Uterus (tissue), 4 donors: Measurements from ENCODE around the gene HOXB8. TPM values are rescaled to one million over a fixed set of nuclear protein-coding genes. Genes with fewer than 3 reads are reported as not detected.

ENCODE experiments used
- DNase-seq, 2 donors: peaks; one replicate each; pipeline ENCODE4 v3.0.0-alpha.2; 2019 to 2020
- H3K27ac ChIP-seq, 2 donors: fragments of 200-600 bp; sonication (generic); 1 replicate in 1 of 2; 2 replicates in 1 of 2; pipeline ENCODE4 v1.5.1; 2016 to 2018
- H3K27me3 ChIP-seq, 2 donors: fragments of 200-600 bp; sonication (generic); one replicate each; pipeline ENCODE4 v1.5.1; 2018 to 2019; ENCODE audit warnings: control low read depth in 1 of 2
- H3K36me3 ChIP-seq, 2 donors: fragments of 200-600 bp; sonication (generic); one replicate each; pipeline ENCODE4 v1.5.1; 2019; ENCODE audit warnings: control low read depth in 1 of 2
- H3K4me1 ChIP-seq, 2 donors: fragments of 200-600 bp; sonication (generic); one replicate each; pipeline ENCODE4 v1.5.1; 2018 to 2019; ENCODE audit warnings: control low read depth in 1 of 2
- H3K4me3 ChIP-seq, 2 donors: fragments of 200-600 bp; sonication (generic); 1 replicate in 1 of 2; 2 replicates in 1 of 2; pipeline ENCODE4 v1.5.1; 2018 to 2019; ENCODE audit warnings: mild to moderate bottlenecking in 1 of 2
- H3K9me3 ChIP-seq, 2 donors: fragments of 200-600 bp; sonication (generic); one replicate each; pipeline ENCODE4 v1.5.1; 2019; ENCODE audit warnings: control low read depth in 1 of 2
- POLR2A ChIP-seq, 2 donors: fragments of 450-650 bp; IDR thresholded peaks; one replicate each; pipeline ENCODE4 v1.6.1; 2016; ENCODE audit warnings: antibody characterized with exemption in 2 of 2, mild to moderate bottlenecking in 1 of 2, moderate library complexity in 1 of 2
- intact Hi-C: fragments of 100-400 bp; cut with DNase I; formaldehyde crosslinking; loops from one replicate; pipeline ENCODE4 v1.15.1; 2023; ENCODE audit warnings: low total_unique reads
- total RNA-seq, 4 donors: library from RNA; depleted of rRNA in 3 of 4; stranded (reverse); fragments of >200 nt in 3 of 4; gene quantifications; one replicate each; pipeline versions ENCODE4 v1.1.0 to v1.2.4, GENCODE V29; 2014 to 2023
- TF ChIP-seq, protein P1 (sequence below), 4 experiments: fragments of 200-600 bp in 2 of 4; fragments of 450-650 bp in 2 of 4; sonication (generic) in 2 of 4; IDR thresholded peaks; one replicate each; pipeline ENCODE4 v1.5.1; 2016 to 2019; ENCODE audit warnings: antibody characterized with exemption in 4 of 4, mild to moderate bottlenecking in 2 of 4, moderate library complexity in 1 of 4
- donor health status: DM: yes; HTN: yes; CAD: no.

The HOXB8 gene
- total RNA-seq, 4 donors from 2014 or later: 0.29 to 9.5 (median 1.9) TPM; not detected in 1

DNA sequence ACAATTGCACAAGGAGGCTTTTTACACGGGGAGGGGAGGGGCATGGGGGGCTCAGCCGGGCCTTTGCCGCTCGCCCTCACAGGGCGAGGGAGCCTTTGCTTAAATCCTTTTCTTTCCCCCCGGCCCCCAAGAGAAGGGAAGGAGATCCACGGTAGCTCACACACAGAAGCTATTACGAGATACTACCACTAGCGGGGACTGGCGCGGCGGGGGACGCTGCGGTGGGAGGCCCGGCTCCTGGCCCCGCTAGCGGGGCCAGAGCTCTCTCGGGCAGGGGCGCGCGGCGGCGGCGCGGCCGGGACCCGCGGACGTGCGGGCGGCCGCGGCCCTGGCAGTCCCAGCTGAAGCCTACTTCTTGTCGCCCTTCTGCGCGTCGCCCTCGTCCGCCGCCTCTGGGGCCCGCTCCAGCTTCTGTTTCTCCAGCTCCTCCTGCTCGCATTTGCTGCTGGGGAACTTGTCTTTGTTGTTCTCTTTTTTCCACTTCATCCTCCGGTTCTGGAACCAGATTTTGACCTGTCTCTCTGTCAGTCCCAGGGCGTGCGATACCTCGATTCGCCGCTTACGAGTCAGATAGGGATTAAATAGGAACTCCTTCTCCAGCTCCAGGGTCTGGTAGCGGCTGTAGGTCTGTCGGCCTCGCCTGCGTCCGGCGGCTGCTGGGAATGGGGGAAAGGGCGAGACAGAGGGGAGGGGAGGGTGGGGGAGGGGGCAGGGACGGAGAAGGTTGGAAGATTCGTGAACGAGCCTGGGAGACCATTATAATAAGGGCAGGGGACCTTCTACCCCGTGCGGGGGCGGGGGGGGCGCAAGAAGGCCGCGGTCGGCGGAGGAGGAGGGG, 2.0 kb downstream of the HOXB8 start:
- DNase-seq: no peak
- intact Hi-C loops: no loop called here
- no peak for TF ChIP-seq POLR2A (IDR thresholded peaks at IDR 0.05)
- TF ChIP-seq, protein P1, sequence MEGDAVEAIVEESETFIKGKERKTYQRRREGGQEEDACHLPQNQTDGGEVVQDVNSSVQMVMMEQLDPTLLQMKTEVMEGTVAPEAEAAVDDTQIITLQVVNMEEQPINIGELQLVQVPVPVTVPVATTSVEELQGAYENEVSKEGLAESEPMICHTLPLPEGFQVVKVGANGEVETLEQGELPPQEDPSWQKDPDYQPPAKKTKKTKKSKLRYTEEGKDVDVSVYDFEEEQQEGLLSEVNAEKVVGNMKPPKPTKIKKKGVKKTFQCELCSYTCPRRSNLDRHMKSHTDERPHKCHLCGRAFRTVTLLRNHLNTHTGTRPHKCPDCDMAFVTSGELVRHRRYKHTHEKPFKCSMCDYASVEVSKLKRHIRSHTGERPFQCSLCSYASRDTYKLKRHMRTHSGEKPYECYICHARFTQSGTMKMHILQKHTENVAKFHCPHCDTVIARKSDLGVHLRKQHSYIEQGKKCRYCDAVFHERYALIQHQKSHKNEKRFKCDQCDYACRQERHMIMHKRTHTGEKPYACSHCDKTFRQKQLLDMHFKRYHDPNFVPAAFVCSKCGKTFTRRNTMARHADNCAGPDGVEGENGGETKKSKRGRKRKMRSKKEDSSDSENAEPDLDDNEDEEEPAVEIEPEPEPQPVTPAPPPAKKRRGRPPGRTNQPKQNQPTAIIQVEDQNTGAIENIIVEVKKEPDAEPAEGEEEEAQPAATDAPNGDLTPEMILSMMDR (IDR thresholded peaks at IDR 0.05): peak in 2 of 4 experiments; percentile 27 to 33
- Histone ChIP-seq H3K27me3 (peaks cover 43 to 88% of the 10 kb centered on the region in 2 donors), H3K4me1 (peaks cover 0 to 16% of the 10 kb centered on the region in 2 donors), H3K36me3 (no peaks in the 10 kb centered on the region), H3K9me3 (no peaks in the 10 kb centered on the region), H3K4me3 (peak overlapping the region in 1 of 2 donors; percentile 12), H3K27ac (peak overlapping the region; percentile 25 to 75)

DNA sequence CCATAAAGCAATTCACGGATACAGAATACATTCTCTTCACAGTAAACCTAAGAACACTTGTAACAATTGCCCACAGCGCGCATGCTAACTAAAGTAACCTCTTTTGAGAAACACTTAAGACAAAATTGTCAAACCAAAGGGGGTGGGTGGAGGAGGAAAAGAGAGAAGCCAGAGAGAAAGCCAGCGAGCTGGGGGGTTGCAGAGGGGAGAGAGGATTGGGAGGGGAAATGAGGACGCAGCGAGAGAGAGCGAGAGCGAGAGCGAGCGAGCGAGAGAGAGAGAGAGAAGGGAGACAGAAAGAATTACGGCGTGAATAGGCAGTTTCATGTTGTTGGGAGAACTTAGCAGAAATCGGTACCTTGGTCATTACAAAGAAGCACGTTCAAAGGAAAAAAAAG, 2.6 kb downstream of the HOXB8 start:
- TF ChIP-seq POLR2A (IDR thresholded peaks at IDR 0.05): no peak

DNA sequence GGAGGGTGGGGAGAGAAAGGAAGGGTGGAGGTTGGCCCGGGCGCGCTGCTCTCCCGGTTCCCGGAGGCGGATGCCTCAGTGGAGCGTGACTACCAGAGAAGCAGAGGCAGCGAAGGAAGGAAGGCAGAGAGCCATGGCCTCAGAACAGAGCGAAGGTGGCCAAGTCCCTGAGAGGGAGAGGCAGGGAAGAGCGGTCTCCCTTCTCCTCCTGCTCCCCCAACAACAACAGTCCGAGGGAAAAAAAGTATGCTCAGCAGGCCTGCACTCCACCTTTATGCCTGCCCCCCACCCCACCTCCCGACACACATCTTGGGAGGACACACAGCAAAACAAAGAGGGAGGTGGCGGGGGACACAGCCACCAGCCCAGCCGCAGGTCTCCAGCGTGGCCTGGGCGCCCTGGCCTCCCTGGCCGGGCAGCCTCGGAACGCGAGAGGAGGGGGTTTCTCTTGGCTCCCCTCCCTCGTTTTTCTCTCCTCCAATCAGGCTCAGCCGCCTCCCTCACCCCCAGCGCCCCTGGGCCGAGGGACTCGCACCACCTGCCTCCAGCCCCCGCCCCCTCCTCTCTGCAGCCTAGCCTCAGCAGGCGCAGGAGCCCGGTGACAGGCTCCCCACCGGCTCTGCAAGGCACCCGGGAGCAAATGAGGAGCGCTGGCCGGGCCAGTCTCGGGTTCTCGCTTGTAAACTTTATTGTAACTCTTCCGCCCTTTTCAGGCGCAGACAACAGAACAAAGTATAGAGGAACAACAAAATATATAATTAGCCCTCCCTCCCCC, 3.2 kb downstream of the HOXB8 start:
- H3K27me3 ChIP-seq: peaks cover 39 to 87% of the 10 kb centered on the region in 2 donors
- no peaks in the 10 kb centered on the region for H3K9me3 ChIP-seq
- H3K4me1 ChIP-seq: peaks cover 0 to 16% of the 10 kb centered on the region in 2 donors
- TF ChIP-seq, protein P1 (IDR thresholded peaks at IDR 0.05): no peak
- peak in 1 of 2 donors; percentile 54 for TF ChIP-seq POLR2A (IDR thresholded peaks at IDR 0.05)
- no peak for DNase-seq
- intact Hi-C loops: no loop called here
- no peaks in the 10 kb centered on the region for H3K36me3 ChIP-seq
- H3K4me3 ChIP-seq: peak overlapping the region; percentile 27 to 42
- peak overlapping the region; percentile 43 to 75 for H3K27ac ChIP-seq

More for the DNA sequence above, 2.6 kb downstream of the HOXB8 start:
- no peaks in the 10 kb centered on the region for H3K36me3 ChIP-seq
- no peaks in the 10 kb centered on the region for H3K9me3 ChIP-seq
- H3K27me3 ChIP-seq: peaks cover 39 to 85% of the 10 kb centered on the region in 2 donors
- intact Hi-C loops: no loop called here
- H3K4me1 ChIP-seq: peaks cover 0 to 16% of the 10 kb centered on the region in 2 donors
- peak overlapping the region in 1 of 2 donors; percentile 75 for H3K27ac ChIP-seq
- DNase-seq: no peak
- H3K4me3 ChIP-seq: peak overlapping the region in 1 of 2 donors; percentile 12

DNA sequence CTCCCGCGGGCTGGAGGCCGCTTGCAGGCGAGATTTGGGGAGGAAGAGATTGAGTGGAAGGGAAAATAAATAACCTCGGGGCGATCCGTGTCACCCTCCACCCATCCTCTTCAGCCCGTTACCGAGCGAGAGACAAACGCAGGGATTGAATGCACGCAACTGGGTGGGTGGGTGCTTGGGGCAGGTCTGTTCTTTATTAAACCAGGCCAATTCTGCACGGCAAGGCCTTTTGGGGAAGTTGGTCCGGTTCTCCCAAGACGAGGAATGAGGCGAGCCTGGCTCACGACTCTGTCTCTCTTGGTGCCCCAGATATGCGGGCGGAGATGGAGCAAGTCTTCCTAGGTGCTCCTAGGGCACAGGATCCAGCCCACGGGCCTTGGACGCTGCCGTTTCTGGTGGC, 3.9 kb downstream of the HOXB8 start:
- Histone ChIP-seq H3K27me3 (peaks cover 39 to 86% of the 10 kb centered on the region in 2 donors), H3K27ac (peak overlapping the region; percentile 43 to 75), H3K9me3 (no peaks in the 10 kb centered on the region), H3K36me3 (no peaks in the 10 kb centered on the region), H3K4me3 (peak overlapping the region; percentile 27 to 42), H3K4me1 (peaks cover 0 to 16% of the 10 kb centered on the region in 2 donors)
- no peak for DNase-seq
- no peak for TF ChIP-seq POLR2A (IDR thresholded peaks at IDR 0.05)
- TF ChIP-seq, protein P1 (IDR thresholded peaks at IDR 0.05): no peak
- intact Hi-C loops: no loop called here

DNA sequence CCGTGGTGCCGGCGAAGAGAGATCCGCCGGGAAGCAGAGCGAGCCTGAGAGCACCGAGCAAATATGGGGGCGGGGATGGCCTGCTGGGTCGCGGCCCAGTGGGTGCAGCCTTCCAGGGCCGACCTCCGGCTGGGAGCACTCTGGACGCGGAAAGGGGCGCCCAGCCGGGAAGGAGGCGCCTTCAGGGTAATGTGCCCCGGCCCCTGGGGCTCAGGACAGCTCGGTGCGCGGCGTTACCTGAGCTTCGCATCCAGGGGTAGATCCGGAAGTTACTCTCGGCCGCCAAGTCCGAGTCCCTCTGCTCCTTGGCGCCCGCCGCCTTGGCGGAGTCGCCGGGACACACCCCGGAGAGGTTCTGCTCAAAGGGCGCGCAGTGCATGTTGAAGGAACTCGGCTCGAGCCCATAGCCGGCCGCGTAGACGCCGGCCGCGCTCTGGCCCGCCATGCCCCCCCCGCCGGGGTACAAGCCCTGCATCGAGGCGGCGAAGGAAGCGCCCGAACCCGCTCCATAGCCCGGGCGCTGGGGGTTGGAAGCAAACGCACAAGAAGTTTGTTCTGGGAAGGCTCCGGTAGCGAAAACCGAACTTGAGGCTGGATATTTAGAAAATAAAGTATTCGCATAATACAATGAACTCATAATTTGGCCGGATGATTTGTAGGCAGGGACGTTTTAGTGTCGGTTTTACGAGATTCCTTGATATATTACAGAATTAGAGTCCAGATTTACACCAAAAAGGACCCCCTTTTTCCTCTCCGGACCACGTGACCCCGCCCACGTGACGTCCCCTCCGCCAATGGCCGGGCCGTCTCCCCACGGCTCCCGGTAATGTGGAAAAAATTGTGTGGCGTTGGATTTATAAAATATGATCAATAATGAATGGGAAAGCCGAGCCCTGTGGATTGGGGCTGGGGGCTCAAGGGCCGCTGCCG, 4.5 kb downstream of the HOXB8 start, which contains the start of gene HOXB7:
TSS of gene HOXB7 (minus strand) at position 736 of the 930 bp plus-strand sequence. CDS start at position 637, 99 bp downstream.
- no peaks in the 10 kb centered on the region for H3K9me3 ChIP-seq
- intact Hi-C loops: no loop called here
- H3K4me3 ChIP-seq: peak within 1 kb of the TSS; percentile 27 to 42
- DNase-seq: peak in 1 of 2 donors; percentile 72
- H3K27me3 ChIP-seq: peaks cover 35 to 86% of the 10 kb centered on the region in 2 donors
- no peak for TF ChIP-seq POLR2A (IDR thresholded peaks at IDR 0.05)
- TF ChIP-seq, protein P1 (IDR thresholded peaks at IDR 0.05): no peak
- peak within 1 kb of the TSS; percentile 43 to 75 for H3K27ac ChIP-seq
- peaks cover 0 to 16% of the 10 kb centered on the region in 2 donors for H3K4me1 ChIP-seq
- no peaks in the 10 kb centered on the region for H3K36me3 ChIP-seq
